ENCODE measurements around the gene CDH23. TPM values are rescaled to one million over a fixed set of nuclear protein-coding genes. Genes with fewer than 3 reads are reported as not detected.

CDH23 gene
- total RNA-seq, 1 donor from 2014 or later = not detected

DNA sequence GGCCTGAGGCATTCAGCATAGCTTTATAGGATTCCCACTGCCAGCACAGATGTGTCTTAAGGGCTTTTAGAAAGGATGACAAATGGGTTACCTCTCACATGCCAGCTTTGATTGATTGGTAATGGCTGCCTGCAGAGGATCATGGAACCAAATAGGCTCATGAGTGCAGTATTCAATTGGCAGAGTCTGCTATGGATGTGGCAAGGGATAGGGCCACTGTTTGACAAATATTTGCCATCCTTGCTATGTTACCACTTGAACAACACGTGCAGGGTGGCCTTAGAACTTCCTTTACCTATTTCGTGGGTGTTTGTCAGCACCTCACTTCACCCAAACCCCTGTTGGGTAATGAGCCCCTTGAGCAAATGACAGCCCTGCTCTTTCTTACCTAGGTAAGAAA lies 183.7 kb downstream of the CDH23 start:
- Mint-ChIP-seq H3K27ac (ENCODE audit: unreplicated experiment) (no peak overlapping the region), H3K9me3 (ENCODE audit: low read depth) (no peaks in the 10 kb centered on the region), H3K36me3 (ENCODE audit: low read depth) (no peaks in the 10 kb centered on the region), H3K27me3 (ENCODE audit: low read depth) (peaks cover 19% of the 10 kb centered on the region), H3K4me3 (ENCODE audit: unreplicated experiment) (no peak overlapping the region), H3K4me1 (ENCODE audit: low read depth) (no peaks in the 10 kb centered on the region)
- DNase-seq (ENCODE audit: low spot score) = no peak
- TF ChIP-seq CTCF (IDR thresholded peaks at IDR 0.05) = no peak

- Mint-ChIP-seq H3K27ac (ENCODE audit: unreplicated experiment) (no peak overlapping the region), H3K4me3 (ENCODE audit: unreplicated experiment) (no peak overlapping the region), H3K9me3 (ENCODE audit: low read depth) (no peaks in the 10 kb centered on the region), H3K36me3 (ENCODE audit: low read depth) (no peaks in the 10 kb centered on the region), H3K27me3 (ENCODE audit: low read depth) (peaks cover 19% of the 10 kb centered on the region), H3K4me1 (ENCODE audit: low read depth) (no peaks in the 10 kb centered on the region)
- no peak for TF ChIP-seq CTCF (IDR thresholded peaks at IDR 0.05)
- no peak for DNase-seq (ENCODE audit: low spot score)
Measured at GRCh38 chr10:71580926-71581325, 184.2 kb downstream of the CDH23 start.

- H3K4me1 Mint-ChIP-seq (ENCODE audit: low read depth) = no peaks in the 10 kb centered on the region
- DNase-seq (ENCODE audit: low spot score) = no peak
- peaks cover 15% of the 10 kb centered on the region for H3K27me3 Mint-ChIP-seq (ENCODE audit: low read depth)
- H3K4me3 Mint-ChIP-seq (ENCODE audit: unreplicated experiment) = no peak overlapping the region
- no peak overlapping the region for H3K27ac Mint-ChIP-seq (ENCODE audit: unreplicated experiment)
- TF ChIP-seq CTCF (IDR thresholded peaks at IDR 0.05) = no peak
- H3K9me3 Mint-ChIP-seq (ENCODE audit: low read depth) = no peaks in the 10 kb centered on the region
- no peaks in the 10 kb centered on the region for H3K36me3 Mint-ChIP-seq (ENCODE audit: low read depth)
Measured at GRCh38 chr10:71581376-71581775, 184.7 kb downstream of the CDH23 start.

- no peak for DNase-seq (ENCODE audit: low spot score)
- H3K27ac Mint-ChIP-seq (ENCODE audit: unreplicated experiment) = no peak overlapping the region
- H3K4me3 Mint-ChIP-seq (ENCODE audit: unreplicated experiment) = no peak overlapping the region
- H3K36me3 Mint-ChIP-seq (ENCODE audit: low read depth) = no peaks in the 10 kb centered on the region
- no peak for TF ChIP-seq CTCF (IDR thresholded peaks at IDR 0.05)
- H3K9me3 Mint-ChIP-seq (ENCODE audit: low read depth) = no peaks in the 10 kb centered on the region
- H3K4me1 Mint-ChIP-seq (ENCODE audit: low read depth) = no peaks in the 10 kb centered on the region
- peaks cover 12% of the 10 kb centered on the region for H3K27me3 Mint-ChIP-seq (ENCODE audit: low read depth)
Measured at GRCh38 chr10:71582019-71582418, 185.3 kb downstream of the CDH23 start.

DNA sequence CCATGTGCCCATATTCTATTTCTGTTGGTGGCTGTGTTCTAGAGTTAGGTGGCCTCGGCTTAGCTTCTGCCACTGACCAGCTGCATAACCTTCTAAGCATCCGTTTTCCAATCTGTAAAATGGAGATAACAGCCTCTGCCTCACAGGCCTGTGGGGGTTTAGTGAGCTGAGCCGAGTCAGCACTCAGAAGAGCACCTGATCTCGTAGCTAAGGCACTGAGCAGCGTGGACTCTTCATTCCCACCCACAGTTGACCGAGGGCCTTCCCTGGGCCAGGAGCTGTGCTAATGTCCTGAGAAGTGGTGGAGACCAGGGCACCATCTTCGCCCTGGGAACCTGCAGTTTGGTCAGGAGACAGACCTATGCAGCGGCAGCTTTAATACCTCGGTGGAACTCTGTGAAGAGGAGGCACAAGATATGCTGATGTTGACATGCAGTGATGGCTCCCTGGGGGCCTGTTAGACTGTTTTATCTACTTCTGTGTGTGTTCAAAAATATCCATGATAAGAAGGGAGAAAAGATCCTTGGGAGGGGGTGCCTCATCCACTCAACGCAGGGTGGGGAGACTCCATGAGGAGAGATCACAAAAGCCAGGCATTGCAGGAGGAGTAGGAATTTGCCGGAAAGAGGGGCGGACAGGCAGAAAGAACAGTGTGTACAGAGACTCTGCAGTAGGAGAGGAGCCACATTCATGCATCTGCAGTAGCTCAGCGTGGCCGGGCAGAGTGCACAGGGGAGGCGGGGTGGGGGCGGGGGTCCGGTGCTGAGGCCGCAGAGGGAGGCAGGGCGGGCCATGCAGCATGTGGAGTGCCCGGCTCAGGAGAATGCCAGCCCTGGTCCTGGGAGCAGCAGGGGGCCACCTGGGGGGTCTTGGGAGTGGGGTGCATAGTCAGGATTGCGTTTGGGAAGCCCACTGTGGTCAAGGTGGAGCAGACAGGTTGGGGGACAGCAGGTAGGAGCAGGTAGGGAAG lies 186.1 kb downstream of the CDH23 start:
- DNase-seq (ENCODE audit: low spot score) = no peak
- no peak for TF ChIP-seq CTCF (IDR thresholded peaks at IDR 0.05)
- no peaks in the 10 kb centered on the region for H3K36me3 Mint-ChIP-seq (ENCODE audit: low read depth)
- no peak overlapping the region for H3K27ac Mint-ChIP-seq (ENCODE audit: unreplicated experiment)
- no peaks in the 10 kb centered on the region for H3K4me1 Mint-ChIP-seq (ENCODE audit: low read depth)
- H3K4me3 Mint-ChIP-seq (ENCODE audit: unreplicated experiment) = no peak overlapping the region
- H3K9me3 Mint-ChIP-seq (ENCODE audit: low read depth) = no peaks in the 10 kb centered on the region
- H3K27me3 Mint-ChIP-seq (ENCODE audit: low read depth) = peaks cover 8% of the 10 kb centered on the region
